Head of caudate nucleus (tissue), 42 donors: ENCODE data around the gene CRYBB2.
"Not testable (repeated sequence)": the region's sequence is repeated elsewhere in the genome, so short reads cannot be mapped to it uniquely, and the experiment has no call there.

Experiments used
- DNase-seq, 42 donors: peaks; one replicate each; pipeline versions ENCODE4 v3.0.0 to v3.0.0-alpha.2; 2020 to 2021; ENCODE audit warnings: mixed read lengths in 7 of 42
- intact Hi-C: fragments of 100-400 bp; cut with DNase I; formaldehyde crosslinking; loops from one replicate; pipeline ENCODE4 v1.15.0; 2022

The CRYBB2 gene, protein sequence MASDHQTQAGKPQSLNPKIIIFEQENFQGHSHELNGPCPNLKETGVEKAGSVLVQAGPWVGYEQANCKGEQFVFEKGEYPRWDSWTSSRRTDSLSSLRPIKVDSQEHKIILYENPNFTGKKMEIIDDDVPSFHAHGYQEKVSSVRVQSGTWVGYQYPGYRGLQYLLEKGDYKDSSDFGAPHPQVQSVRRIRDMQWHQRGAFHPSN

DNA sequence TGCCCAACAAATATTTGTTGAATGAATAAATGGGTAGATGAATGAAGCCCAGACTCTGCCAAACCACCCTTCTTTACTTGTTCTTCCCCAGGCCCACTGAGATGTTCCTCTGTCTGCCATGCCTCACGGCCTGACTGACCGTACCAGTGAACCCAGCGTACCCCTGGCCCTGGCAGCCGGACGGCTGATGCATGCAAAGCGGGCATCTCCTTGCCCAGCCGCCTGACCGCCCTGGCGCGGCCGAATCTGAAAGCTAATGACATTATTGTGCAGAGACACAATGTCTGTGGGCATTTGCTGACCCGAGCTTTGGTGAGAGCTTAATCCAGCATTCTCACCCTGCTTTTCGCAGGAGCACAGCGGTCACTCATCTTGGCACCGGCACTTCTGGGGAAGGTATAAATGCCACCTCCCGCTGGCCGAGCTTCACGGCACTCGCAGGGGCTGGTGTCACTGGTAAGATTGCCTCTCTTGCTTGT, at the start of gene CRYBB2:
TSS of gene CRYBB2 (plus strand) at position 429 of the 479 bp plus-strand sequence. CDS start 1,791 bp downstream, outside the sequence.
- peak in 3 of 42 donors; percentile 13 to 43 (median 28) for DNase-seq
- intact Hi-C loops, result no loop called here

DNA sequence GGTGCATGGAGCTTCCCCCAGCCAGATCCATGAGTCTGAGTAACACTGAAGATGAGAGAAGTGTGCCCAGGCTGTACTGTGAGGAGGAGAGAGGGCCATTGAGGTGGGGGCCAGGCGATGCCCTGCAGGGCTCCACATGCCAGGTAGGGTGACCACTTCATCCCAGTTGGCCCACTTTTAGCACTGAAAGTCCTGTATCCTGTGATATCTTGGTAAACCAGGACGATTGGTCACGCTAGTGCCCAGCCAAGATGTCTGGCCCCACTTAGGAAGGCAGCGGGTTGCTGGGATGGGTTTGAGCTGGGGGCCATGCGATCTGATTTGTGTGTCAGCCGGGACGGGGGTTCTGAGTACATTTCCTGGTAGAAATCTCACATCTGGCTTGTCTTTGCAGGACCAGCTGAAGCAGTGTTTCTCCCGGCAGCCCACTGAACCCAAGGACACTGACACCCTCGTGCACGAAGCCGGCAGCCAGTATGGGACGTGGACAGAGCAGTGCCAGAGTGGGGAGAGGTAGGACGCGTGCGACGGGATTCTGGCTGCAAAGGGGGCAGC, 48.9 kb upstream of the CRYBB2 start:
- intact Hi-C loops, result no loop called here
- DNase-seq, result no peak

DNA sequence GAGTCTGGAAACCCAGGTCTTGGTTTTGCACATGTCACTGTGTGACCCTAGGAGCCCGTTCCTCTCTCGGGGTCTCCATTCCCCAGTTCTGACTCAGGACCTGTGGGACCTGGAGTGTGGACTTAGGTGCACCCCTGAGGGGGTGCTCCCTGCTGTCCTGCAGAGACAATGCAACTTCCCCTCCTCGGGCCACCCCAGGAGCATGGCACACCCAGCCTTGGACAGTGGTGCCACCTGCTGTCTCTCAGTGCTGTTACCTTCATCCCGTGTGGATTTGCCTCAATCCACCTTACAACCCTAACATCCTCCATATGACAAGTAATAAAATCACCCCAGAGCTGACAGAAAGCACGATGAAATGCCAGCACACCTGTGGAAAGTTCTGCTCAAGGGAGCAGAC, 47.3 kb upstream of the CRYBB2 start:
- intact Hi-C loops, result no loop called here
- DNase-seq, result peak in 17 of 42 donors; percentile 5 to 63 (median 28)

GRCh38 chr22:25174156-25174887, 45.1 kb upstream of the CRYBB2 start:
- no peak for DNase-seq
- intact Hi-C loops, result no loop called here

DNA sequence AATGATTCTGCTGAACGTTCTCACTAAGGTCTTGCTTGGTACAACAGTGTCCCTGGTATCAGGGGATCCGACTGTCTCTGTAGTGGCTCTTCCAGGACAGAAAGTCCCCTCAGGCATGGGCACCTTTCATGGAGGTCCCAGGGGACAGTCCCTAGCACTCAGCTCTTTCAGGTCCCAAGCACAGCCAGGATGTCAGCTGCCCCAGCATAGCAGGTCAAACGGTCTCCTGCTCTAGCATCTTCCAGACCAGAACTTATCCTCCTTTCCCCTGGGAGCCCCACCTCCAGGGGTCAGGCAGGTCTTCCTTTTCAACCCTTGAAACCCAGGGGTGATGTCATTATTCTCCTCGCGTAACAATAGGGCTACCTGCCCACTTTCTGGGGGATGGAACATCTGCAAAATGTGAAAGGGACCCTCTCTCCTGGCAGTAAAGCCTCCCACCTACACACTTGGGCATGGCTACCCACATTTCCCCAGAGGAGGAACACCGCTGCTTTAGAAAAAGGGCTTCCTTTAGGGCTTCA, 44.5 kb upstream of the CRYBB2 start:
- DNase-seq, result no peak
- intact Hi-C loops, result no loop called here

DNA sequence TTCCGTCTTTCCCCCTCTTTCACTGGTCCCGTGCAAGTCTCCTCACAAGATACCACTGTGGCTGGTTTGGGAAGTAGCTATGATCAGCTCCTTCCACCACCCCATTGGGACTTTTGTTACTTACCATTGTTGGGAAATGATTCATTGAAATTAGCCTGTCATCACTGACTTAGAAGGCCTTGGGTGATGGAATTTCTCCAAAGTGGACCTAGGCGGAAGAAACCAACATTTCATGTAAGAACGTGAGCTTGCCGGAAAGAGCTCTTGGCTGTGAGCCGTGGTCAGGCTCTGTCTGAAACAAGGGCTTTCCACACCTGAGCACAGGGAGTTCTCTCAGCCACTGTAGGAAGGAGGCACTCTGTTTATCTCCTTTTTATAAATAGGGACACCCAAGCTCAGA, 43.3 kb upstream of the CRYBB2 start:
- intact Hi-C loops, result no loop called here
- DNase-seq, result no peak

DNA sequence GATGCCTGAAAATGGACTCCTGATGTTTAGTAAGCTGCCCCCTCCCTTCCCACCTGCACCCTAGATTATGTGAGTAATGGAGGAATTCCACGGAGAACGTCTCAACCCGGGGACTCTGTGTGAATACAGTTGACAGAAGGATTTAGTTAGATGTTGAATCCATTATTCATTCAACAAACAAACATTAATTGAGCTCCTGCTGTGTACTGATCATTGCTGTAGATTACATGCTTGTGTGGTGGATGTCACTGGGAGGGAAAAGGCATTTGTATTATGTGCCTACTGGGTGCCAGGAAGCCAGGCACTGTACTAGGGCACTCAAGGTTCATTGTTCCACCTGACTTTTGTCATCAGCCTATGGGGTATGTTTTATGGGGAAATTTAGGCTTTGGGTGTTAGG, 42.6 kb upstream of the CRYBB2 start:
- no peak for DNase-seq
- intact Hi-C loops, result no loop called here

GRCh38 chr22:25177226-25177625, 42.2 kb upstream of the CRYBB2 start:
- intact Hi-C loops, result no loop called here
- DNase-seq, result no peak

DNA sequence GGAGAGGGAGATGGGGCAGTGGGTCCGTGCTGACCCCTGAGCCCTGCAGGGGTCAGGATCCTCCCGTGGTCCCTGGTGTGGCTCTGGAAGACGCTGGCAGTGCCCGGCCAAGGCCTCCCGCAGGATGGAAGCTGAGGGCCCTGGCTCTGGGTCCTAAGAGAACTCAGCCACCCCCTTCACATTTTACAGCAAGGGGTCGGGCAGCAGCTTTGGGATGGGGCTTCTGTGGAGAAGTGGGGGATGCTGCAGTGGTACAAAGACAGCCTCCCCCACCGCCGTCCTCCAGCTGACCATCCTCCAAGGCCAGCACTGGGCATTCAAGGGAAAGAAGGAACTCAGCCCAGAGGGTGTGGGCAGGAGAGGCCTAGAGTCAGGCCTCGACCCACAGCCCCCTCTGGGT, 41.5 kb upstream of the CRYBB2 start:
- intact Hi-C loops, result no loop called here
- no peak for DNase-seq

DNA sequence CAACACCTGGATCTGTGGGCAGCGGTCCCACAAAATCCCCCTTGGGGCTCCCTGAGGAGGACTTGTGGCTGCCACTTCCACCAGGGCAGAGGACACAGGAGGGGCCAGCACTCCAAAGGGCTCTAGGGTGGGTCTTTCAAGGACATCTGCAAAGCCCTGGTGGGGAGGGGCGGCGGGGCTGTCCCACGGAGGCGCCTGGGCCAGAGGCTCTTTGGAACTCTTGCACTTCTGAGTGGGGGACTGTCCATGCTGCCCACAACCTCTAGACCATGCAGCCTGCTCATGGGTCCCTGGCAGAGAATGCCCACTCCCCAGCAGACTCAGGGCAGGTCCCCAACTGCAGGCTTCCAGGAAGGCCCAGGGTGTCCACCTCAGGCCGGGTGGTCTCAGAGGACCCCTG, 41.1 kb upstream of the CRYBB2 start:
- intact Hi-C loops, DNase-seq: not testable (repeated sequence)

DNA sequence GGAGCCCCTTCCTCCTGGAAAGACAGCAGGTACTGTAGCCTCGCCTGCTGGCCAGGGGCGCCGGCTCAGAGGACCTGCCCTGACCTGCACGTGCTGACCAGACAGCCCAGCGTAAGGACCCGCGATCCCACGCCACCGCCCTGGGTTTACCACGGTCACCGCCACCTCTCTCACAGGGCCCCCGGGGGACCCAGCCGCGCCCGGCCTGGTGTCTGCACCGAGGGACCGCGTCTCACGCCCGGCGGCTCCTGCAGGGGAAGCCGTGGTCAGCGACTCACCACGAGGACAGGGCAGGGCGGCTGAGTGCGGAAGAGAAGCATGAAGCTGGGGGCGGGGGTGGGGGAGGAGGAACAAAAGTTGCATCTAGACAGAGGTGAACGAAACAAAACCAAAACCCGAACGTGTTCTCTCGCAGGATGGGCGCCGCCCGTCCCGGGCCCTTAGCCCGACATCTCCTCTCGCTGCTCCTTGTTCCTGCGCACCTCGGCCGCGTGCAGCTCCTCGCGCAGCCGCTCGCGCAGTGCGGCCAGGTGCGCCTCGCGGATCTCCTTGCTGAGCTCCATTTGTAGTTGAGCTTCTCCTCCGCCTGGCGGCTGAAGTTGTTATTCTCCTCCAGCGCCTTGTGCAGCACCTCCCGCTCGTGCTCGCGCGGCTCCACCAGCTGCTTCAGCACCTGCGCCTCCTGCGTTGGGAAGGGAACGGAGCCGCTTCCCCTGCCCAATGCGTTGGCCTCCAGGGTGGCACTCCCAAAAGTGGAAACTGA, 40.4 kb upstream of the CRYBB2 start:
- DNase-seq, intact Hi-C loops: not testable (repeated sequence)

- intact Hi-C loops, result no loop called here
- DNase-seq, result peak in 5 of 42 donors; percentile 11 to 64 (median 18)
Observed at GRCh38 chr22:25182131-25183110, 37.0 kb upstream of the CRYBB2 start.

GRCh38 chr22:25183949-25184619, 35.4 kb upstream of the CRYBB2 start:
- no peak for DNase-seq
- intact Hi-C loops, result no loop called here

- DNase-seq, result no peak
- intact Hi-C loops, result no loop called here
Observed at GRCh38 chr22:25186140-25186539, 33.3 kb upstream of the CRYBB2 start.

- intact Hi-C loops, result no loop called here
- no peak for DNase-seq
Observed at GRCh38 chr22:25187469-25187868, 32.0 kb upstream of the CRYBB2 start.

GRCh38 chr22:25192406-25192805, 27.0 kb upstream of the CRYBB2 start:
- DNase-seq, result peak in 17 of 42 donors; percentile 10 to 45 (median 23)
- intact Hi-C loops, result no loop called here

- intact Hi-C loops, result no loop called here
- no peak for DNase-seq
Observed at GRCh38 chr22:25193130-25193529, 26.3 kb upstream of the CRYBB2 start.

DNA sequence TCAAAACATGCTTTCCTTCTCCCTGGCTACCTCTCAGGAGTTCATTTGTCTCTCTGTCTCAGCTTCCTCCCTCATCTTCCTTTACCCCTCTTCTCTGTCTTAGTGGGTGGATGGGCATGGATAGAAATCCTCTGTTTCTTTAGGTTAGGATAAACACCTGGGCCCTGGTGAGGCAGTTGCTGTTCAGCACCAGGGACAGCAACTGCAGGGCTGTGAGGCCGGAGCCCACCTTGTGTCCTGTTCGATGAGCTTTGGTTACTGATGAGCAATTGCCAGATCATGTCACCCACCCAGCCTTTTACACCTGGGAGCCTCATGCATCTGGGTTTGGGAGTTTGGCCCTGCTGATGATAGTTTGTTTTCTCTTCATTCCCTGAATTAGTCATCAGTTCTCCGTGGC, 25.9 kb upstream of the CRYBB2 start:
- intact Hi-C loops, result no loop called here
- no peak for DNase-seq
